Testis (tissue), 3 donors: ENCODE measurements around the gene GRHL3. TPM values are rescaled to one million over a fixed set of nuclear protein-coding genes. Genes with fewer than 3 reads are reported as not detected.

Experiments used
- DNase-seq: peaks from one replicate; pipeline ENCODE4 v3.0.0-alpha.2; 2019
- H3K27ac ChIP-seq, 2 donors: fragments of 200-600 bp; sonication (generic); one replicate each; pipeline ENCODE4 v1.5.1; 2019
- H3K27me3 ChIP-seq: fragments of 200-600 bp; sonication (generic); one replicate; pipeline ENCODE4 v1.5.1; 2019
- H3K36me3 ChIP-seq: fragments of 200-600 bp; sonication (generic); one replicate; pipeline ENCODE4 v1.5.1; 2017; ENCODE audit warnings: low read depth; ENCODE audit errors: missing control alignments
- H3K4me1 ChIP-seq: fragments of 200-600 bp; sonication (generic); one replicate; pipeline ENCODE4 v1.5.1; 2019
- H3K4me3 ChIP-seq, 2 donors: fragments of 200-600 bp; sonication (generic); one replicate each; pipeline ENCODE4 v1.5.1; 2017 to 2019
- H3K9me3 ChIP-seq: fragments of 200-600 bp; sonication (generic); one replicate; pipeline ENCODE4 v1.5.1; 2017
- CTCF ChIP-seq, 3 experiments: fragments of 450-650 bp in 2 of 3; fragments of 200-600 bp in 1 of 3; sonication (generic) in 1 of 3; IDR thresholded peaks; one replicate each; pipeline ENCODE4 v1.5.1; 2016 to 2019; ENCODE audit warnings: antibody characterized with exemption in 3 of 3, mild to moderate bottlenecking in 2 of 3, moderate library complexity in 1 of 3
- POLR2A ChIP-seq: fragments of 450-650 bp; IDR thresholded peaks from one replicate; pipeline ENCODE4 v1.6.1; 2017; ENCODE audit warnings: antibody characterized with exemption, mild to moderate bottlenecking, moderate library complexity
- WGBS, 2 donors: methylation state at CpG; one replicate each; pipeline ENCODE4 v1.1.5; 2018; 5-methylcytosine and 5-hydroxymethylcytosine counted together
- intact Hi-C: fragments of 100-400 bp; cut with DNase I; formaldehyde crosslinking; loops from one replicate; pipeline ENCODE4 v1.15.1; 2023; ENCODE audit warnings: low total_unique reads
- polyA plus RNA-seq: library from polyadenylated mRNA; stranded (reverse); fragments of 350-450 nt; fragmentation: Illumina TruSeq; extraction: RNeasy Lipid Tissue Mini Kit (QIAGEN cat#74804); gene quantifications from one replicate; pipeline ENCODE4 v1.2.3, GENCODE V29; 2014; ENCODE audit warnings: low read depth, low replicate concordance; ENCODE audit not compliant: insufficient read depth
- total RNA-seq, 2 donors: library from RNA; depleted of rRNA; stranded (reverse); fragments of >200 nt; gene quantifications; one replicate each; pipeline ENCODE4 v1.2.3, GENCODE V29; 2016

The GRHL3 gene
- total and polyA plus RNA-seq, 3 donors from 2014 or later = 2.7 to 9.5 (median 3.2) TPM

- 94 to 97% methylated on average over 4 of the region's 4 CpGs for WGBS, 2 donors
- H3K36me3 ChIP-seq = no peaks in the 10 kb centered on the region
- H3K9me3 ChIP-seq = no peaks in the 10 kb centered on the region
- DNase-seq = no peak
- peaks cover 5% of the 10 kb centered on the region for H3K4me1 ChIP-seq
- no peaks in the 10 kb centered on the region for H3K27me3 ChIP-seq
- no peak overlapping the region for H3K27ac ChIP-seq
- H3K4me3 ChIP-seq = no peak overlapping the region
- intact Hi-C loops = no loop called here
- TF ChIP-seq CTCF (IDR thresholded peaks at IDR 0.05) = no peak
- no peak for TF ChIP-seq POLR2A
Observed at GRCh38 chr1:24389231-24389678, 70.1 kb downstream of the GRHL3 start.

- 31 to 37% methylated on average over 12 of the region's 12 CpGs for WGBS, 2 donors
- no peaks in the 10 kb centered on the region for H3K9me3 ChIP-seq
- peak; percentile 86 for DNase-seq
- intact Hi-C loops = loop anchor here (2.0 kb wide), 1 partner anchor 190 kb away; no protein-coding TSS in a partner anchor
- no peak overlapping the region for H3K4me3 ChIP-seq
- H3K27me3 ChIP-seq = no peaks in the 10 kb centered on the region
- H3K27ac ChIP-seq = peak overlapping the region; percentile 60 to 82
- TF ChIP-seq CTCF (IDR thresholded peaks at IDR 0.05) (peak; percentile 78 to 83 (median 78)), POLR2A (no peak)
- no peaks in the 10 kb centered on the region for H3K36me3 ChIP-seq
- H3K4me1 ChIP-seq = peaks cover 5% of the 10 kb centered on the region
Observed at GRCh38 chr1:24390924-24391782, 72.0 kb downstream of the GRHL3 start.

GRCh38 chr1:24391882-24392603, 72.9 kb downstream of the GRHL3 start:
- H3K4me3 ChIP-seq = no peak overlapping the region
- 46 to 47% methylated on average over 10 to 11 of the region's 11 CpGs for WGBS, 2 donors
- H3K9me3 ChIP-seq = no peaks in the 10 kb centered on the region
- intact Hi-C loops = loop anchor here (2.0 kb wide), 1 partner anchor 191 kb away; no protein-coding TSS in a partner anchor
- peaks cover 5% of the 10 kb centered on the region for H3K4me1 ChIP-seq
- TF ChIP-seq POLR2A (no peak), CTCF (IDR thresholded peaks at IDR 0.05) (peak; percentile 43 to 63 (median 62))
- no peaks in the 10 kb centered on the region for H3K27me3 ChIP-seq
- no peaks in the 10 kb centered on the region for H3K36me3 ChIP-seq
- DNase-seq = peak; percentile 68
- peak overlapping the region; percentile 60 to 82 for H3K27ac ChIP-seq

GRCh38 chr1:24392604-24392946, 73.4 kb downstream of the GRHL3 start:
- no peak overlapping the region for H3K4me3 ChIP-seq
- H3K4me1 ChIP-seq = peaks cover 5% of the 10 kb centered on the region
- H3K9me3 ChIP-seq = no peaks in the 10 kb centered on the region
- DNase-seq = no peak
- TF ChIP-seq CTCF (IDR thresholded peaks at IDR 0.05) (no peak), POLR2A (no peak)
- 82 to 87% methylated on average over 4 of the region's 4 CpGs for WGBS, 2 donors
- H3K27ac ChIP-seq = peak overlapping the region in 1 of 2 donors; percentile 82
- H3K36me3 ChIP-seq = no peaks in the 10 kb centered on the region
- intact Hi-C loops = no loop called here
- no peaks in the 10 kb centered on the region for H3K27me3 ChIP-seq
